GM12878 (cell line): ENCODE results near the gene NTSR1.

Experiments
- CBX5 ChIP-seq: sonication (generic); IDR thresholded peaks from 2 replicates; pipeline ENCODE4 v1.6.1; 2016; ENCODE audit warnings: low read depth, moderate library complexity, mild to moderate bottlenecking, inconsistent platforms
- CTCF ChIP-seq, 3 experiments: IDR thresholded peaks in 2 of 3; conservative IDR thresholded peaks in 1 of 3; 2 replicates each; pipeline ENCODE4 v1.5.1; 2011; ENCODE audit warnings: low read depth in 3 of 3, low read length in 3 of 3, mild to moderate bottlenecking in 3 of 3, control low read depth in 2 of 3, moderate library complexity in 2 of 3, inconsistent platforms in 1 of 3, mixed read lengths in 1 of 3; ENCODE audit not compliant: control insufficient read depth in 2 of 3, insufficient read depth in 1 of 3; ENCODE audit errors: extremely low read depth in 1 of 3
- EZH2 ChIP-seq: IDR thresholded peaks from 2 replicates; pipeline ENCODE4 v1.6.1; 2012; ENCODE audit warnings: low read depth, mild to moderate bottlenecking, control low read depth, inconsistent platforms, low read length, borderline replicate concordance; ENCODE audit not compliant: control insufficient read depth
- JUND ChIP-seq: IDR thresholded peaks from 2 replicates; pipeline ENCODE4 v1.6.1; 2012; ENCODE audit warnings: low read depth, mild to moderate bottlenecking, low read length, improper control_type of control experiment, moderate library complexity
- MAX ChIP-seq: IDR thresholded peaks from 2 replicates; pipeline ENCODE4 v1.6.1; 2012; ENCODE audit warnings: low read depth, low read length, improper control_type of control experiment
- MYC ChIP-seq: IDR thresholded peaks from 2 replicates; pipeline ENCODE4 v1.6.1; 2011; ENCODE audit warnings: mild to moderate bottlenecking, low read length, moderate library complexity, inconsistent platforms; ENCODE audit not compliant: insufficient read depth, insufficient replicate concordance, insufficient read length, severe bottlenecking
- POLR2A ChIP-seq: IDR thresholded peaks from 2 replicates; pipeline ENCODE4 v1.6.1; 2011; ENCODE audit warnings: low read depth, mild to moderate bottlenecking, low read length
- SUPT20H ChIP-seq: IDR thresholded peaks from 2 replicates; pipeline ENCODE4 v1.6.1; 2011; ENCODE audit warnings: low read depth, mild to moderate bottlenecking, low read length, moderate library complexity, borderline replicate concordance; ENCODE audit not compliant: control insufficient read depth

- TF ChIP-seq CBX5 (no peak), CTCF (IDR thresholded peaks at IDR 0.05 in 2 of 3, conservative IDR thresholded peaks at IDR 0.05 in 1 of 3; ENCODE audit: control insufficient read depth in 2 of 3, extremely low read depth in 1 of 3, insufficient read depth in 1 of 3, low read depth in 3 of 3, low read length in 3 of 3) (no peak), SUPT20H (no peak), POLR2A (no peak), JUND (no peak), MYC (no peak), EZH2 (no peak), MAX (no peak)
Measured at GRCh38 chr20:62760856-62761758, 52.5 kb downstream of the NTSR1 start.
